A172 (cell line): ENCODE measurements around the gene TTC33. TPM values are rescaled to one million over a fixed set of nuclear protein-coding genes. Genes with fewer than 3 reads are reported as not detected.

ENCODE experiments used
- DNase-seq: peaks from one replicate; pipeline ENCODE4 v3.0.0-alpha.2; 2015; ENCODE audit warnings: low spot score
- total RNA-seq: library from RNA; depleted of rRNA; stranded (reverse); fragments of >200 nt; shearing (Covaris generic); gene quantifications from 2 replicates; pipeline ENCODE4 v1.2.3, GENCODE V29; 2014

Gene TTC33
- total RNA-seq, 1 experiment from 2014 or later: 24.4 TPM

GRCh38 chr5:40521108-40521785 is 234.5 kb downstream of the TTC33 start:
- no peak for DNase-seq

- DNase-seq: peak; percentile 60
Measured at GRCh38 chr5:40518485-40518917, 237.3 kb downstream of the TTC33 start.

GRCh38 chr5:40515476-40515875 is 240.3 kb downstream of the TTC33 start:
- no peak for DNase-seq

- DNase-seq: no peak
Measured at GRCh38 chr5:40514976-40515375, 240.8 kb downstream of the TTC33 start.

- DNase-seq: no peak
Measured at GRCh38 chr5:40511801-40512200, 244.0 kb downstream of the TTC33 start.

- DNase-seq: no peak
Measured at GRCh38 chr5:40507095-40507494, 248.7 kb downstream of the TTC33 start.

- DNase-seq: no peak
Measured at GRCh38 chr5:40505031-40505430, 250.7 kb downstream of the TTC33 start.

- no peak for DNase-seq
Measured at GRCh38 chr5:40503439-40503838, 252.3 kb downstream of the TTC33 start.

- DNase-seq: no peak
Measured at GRCh38 chr5:40502736-40503135, 253.0 kb downstream of the TTC33 start.

- DNase-seq: no peak
Measured at GRCh38 chr5:40501711-40502444, 253.9 kb downstream of the TTC33 start.

- DNase-seq: no peak
Measured at GRCh38 chr5:40499518-40500273, 256.1 kb downstream of the TTC33 start.

- no peak for DNase-seq
Measured at GRCh38 chr5:40499007-40499406, 256.8 kb downstream of the TTC33 start.

GRCh38 chr5:40497573-40497972 is 258.2 kb downstream of the TTC33 start:
- peak; percentile 90 for DNase-seq

- no peak for DNase-seq
Measured at GRCh38 chr5:40495237-40495635, 260.5 kb downstream of the TTC33 start.

- DNase-seq: no peak
Measured at GRCh38 chr5:40494631-40495236, 261.0 kb downstream of the TTC33 start.

- DNase-seq: no peak
Measured at GRCh38 chr5:40492056-40492455, 263.7 kb downstream of the TTC33 start.

GRCh38 chr5:40491644-40492043 is 264.1 kb downstream of the TTC33 start:
- no peak for DNase-seq

- DNase-seq: no peak
Measured at GRCh38 chr5:40490464-40491111, 265.2 kb downstream of the TTC33 start.

- DNase-seq: no peak
Measured at GRCh38 chr5:40489421-40489820, 266.3 kb downstream of the TTC33 start.

GRCh38 chr5:40486437-40487275 is 269.1 kb downstream of the TTC33 start:
- peak; percentile 95 for DNase-seq
